Kidney glomerular epithelial cell (primary cell): ENCODE results near the gene USH1G.
A peak's percentile ranks its signal among the peaks of the same experiment; 100 is the strongest.
"Not testable (repeated sequence)": the region's sequence is repeated elsewhere in the genome, so short reads cannot be mapped to it uniquely, and the experiment has no call there.

Experiments used
- DNase-seq: peaks from one replicate; lab custom pipeline; 2025; lab: John Stamatoyannopoulos, UW

Gene USH1G

DNA sequence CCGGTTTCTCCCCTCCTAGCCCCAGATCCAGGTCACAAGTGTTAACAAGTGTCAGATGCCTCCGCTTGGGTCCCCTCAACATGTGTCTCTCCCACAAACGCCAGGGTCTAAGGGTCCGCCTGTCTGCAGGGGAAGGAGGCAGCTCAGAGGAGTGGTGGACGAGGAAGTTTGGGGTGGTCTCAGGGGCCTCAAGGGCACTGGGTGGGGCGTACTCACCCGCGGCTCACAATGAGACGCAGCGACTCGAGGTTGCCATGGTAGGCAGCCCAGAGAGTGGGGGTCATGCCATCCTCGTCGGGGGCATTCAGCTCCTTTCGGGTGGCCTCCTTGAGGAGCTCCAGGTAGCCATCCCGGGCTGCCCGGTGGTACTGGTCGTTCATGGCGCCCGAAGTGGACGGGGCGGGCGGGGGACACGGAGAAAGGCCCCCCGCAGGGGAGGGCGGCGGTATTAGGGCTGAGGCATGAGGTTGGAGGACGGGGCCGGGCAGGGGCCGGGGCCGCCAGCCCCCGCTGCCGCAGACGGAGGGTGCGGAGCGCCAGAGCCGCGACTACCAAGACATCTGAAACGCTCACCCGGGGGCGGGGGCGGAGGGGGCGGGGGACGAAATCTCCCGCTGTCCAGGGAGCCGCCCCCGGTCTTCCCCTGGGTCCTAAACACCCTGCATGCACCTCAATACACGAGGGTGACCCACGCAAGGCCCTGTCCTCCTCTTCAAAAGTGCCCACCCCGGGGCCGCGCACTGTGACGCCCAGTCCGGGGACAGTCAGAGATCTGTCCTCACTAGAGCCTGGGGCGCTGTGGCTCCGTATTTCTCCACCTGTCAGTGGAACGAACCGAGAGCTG lies at the start of gene USH1G:
Gene USH1G, minus strand, starts transcription at position 562 of the 844 bp plus-strand sequence. Its CDS starts 182 bp downstream, at position 380.
- no peak for DNase-seq

DNA sequence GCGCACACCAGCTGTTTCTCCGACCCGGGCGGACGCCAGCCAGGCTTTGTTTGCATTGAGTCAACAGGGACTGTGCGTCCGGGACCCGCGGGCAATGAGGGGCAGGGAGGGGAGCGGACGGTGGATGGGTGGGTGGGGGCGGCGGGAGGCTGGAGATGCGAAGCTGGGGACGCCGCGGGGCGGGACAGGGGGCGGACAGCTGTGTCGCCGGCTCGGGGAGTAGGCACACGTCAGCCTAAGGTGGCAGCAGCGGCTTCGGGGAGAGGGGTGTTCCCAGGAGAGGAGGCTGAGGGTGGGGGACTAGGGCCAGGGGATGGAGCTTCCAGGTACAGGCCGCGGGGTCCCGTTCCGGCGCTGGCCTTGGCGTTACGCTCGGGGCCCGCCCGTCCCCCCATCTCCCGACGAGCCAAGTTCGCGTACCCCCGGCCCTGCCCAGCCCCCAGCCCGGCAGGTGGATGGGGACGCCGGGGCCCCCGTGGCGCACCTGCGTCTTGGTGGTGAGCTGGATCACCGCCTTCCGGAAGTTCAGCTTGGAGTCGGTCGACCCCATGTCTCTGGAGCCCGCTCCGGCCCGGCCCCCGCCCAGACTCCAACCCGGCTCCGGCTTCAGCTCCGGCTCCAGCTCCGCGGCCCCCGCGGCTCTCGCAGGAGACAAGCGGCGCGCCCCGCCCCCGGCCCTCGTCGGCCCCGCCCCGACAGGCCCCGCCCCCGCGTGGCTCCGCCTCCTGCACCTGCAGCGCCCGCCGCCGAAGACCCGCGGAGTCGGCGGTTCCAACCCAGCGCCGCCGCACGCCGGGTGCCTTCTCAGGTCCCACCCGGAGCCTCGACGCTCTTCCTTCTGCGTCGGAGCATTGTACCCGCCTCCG lies 49.3 kb upstream of the USH1G start, which contains the start of gene HID1:
Gene HID1, minus strand, starts transcription at position 653 of the 866 bp plus-strand sequence. Its CDS starts 103 bp downstream, at position 550.
- DNase-seq, result no peak

DNA sequence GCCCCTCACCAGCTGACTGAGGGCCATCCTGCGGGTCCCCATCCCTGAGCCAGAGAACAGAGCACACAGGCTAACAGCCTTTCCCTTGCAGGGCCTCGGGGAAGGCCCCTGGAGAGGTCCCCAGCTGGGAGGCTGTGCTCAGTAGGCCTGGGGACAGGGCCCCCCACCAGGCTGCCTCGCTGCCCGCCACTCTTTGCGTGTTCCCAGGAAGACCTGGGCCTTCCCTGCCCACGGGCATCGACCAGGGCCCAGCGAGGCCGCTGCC lies 48.7 kb upstream of the USH1G start:
- no peak for DNase-seq

DNA sequence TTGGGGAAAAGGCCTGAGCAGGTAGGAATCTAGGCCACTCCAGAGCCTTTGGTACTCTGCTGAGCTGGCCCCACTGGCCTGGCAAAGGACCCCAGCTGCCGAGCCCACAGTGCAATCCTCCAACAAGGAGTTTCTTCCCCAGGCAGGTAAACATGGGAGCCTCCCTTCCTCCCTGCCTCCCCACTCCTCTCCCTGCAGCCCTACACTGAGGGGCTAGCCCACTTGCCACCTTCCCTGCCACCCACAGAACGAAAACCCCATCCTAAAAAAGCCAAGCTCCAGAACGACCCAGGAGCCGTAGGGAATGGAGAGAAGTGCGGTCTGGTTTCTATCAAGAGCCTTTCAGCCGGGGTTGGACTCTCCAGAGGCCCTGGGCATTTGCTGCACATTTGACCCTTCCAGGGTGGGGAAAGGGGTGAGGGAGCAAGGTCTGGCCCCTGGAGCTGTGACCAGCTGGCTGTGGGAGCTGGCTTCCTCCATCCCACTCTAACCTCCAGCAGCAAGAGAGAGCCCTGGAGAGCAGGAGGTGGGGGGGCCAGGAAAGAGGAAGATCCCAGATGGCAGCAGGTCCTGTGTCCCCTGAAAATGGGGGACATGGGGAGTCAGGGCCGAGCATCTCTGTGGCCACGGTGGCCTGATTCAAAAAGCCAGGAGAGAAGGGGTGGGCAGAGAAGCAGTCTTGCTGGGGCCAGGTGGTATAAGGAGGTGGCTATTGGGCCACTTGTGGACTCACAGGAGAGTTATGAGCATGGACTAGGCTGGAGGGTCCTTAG lies 48.2 kb upstream of the USH1G start:
- DNase-seq, result no peak

DNA sequence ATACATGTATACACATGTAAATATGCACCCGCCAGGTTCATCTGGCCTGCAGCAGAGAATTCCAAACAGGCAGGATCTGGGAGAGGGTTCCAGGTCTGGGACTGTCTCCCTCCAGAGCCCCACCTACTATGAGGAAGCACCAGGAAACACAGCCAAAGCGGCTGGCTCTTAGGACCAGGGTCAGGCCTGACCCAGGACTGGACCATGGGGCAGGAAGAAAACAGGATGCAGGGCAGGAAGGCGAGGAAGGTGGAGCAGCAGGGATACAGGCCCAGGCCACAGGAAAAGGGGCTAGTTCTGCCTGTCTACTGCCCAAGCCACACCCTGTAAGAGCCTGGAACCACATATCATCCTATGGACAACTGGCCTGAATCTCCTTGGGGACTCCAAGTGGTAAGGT lies 47.3 kb upstream of the USH1G start:
- DNase-seq, result no peak

DNA sequence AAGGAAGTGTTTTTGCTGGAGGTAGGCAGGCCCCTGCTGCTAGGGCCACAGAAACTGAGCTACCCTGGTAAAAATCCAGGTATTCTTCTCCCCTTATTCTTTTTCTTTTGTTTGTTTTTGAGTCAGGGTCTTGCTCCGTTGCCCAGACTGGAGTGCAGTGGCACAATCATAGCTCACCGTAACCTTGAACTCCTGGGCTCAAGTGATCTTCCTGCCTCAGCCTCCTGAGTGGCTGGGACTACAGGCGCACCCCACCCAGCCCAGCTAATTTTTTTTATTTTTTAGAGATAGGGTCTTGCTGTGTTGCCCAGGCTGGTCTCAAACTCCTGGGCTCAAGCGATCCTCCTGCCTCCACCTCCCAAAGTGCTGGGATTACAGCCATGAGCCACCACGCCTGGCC lies 46.4 kb upstream of the USH1G start:
- not testable (repeated sequence) for DNase-seq

DNA sequence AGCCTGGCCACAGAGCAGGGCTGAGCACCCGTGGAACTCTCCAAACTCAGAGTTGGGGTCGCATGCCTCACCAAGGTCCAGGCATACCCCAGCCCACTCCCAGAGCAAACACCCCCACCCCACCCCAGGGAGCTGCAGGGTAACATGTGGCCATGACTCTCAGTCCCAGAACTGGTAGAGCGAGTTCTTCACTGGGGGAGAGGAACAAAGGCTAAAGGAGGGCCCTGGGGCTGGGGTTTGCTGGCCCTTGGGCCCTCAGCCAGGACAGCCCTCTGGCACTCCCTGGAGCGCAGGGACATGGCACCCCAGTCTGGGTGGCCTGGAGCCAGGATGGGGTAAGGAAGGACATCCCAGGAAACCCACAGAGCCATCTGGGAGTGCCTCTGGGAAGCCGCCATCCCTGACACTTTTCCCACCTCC lies 45.3 kb upstream of the USH1G start:
- no peak for DNase-seq

DNA sequence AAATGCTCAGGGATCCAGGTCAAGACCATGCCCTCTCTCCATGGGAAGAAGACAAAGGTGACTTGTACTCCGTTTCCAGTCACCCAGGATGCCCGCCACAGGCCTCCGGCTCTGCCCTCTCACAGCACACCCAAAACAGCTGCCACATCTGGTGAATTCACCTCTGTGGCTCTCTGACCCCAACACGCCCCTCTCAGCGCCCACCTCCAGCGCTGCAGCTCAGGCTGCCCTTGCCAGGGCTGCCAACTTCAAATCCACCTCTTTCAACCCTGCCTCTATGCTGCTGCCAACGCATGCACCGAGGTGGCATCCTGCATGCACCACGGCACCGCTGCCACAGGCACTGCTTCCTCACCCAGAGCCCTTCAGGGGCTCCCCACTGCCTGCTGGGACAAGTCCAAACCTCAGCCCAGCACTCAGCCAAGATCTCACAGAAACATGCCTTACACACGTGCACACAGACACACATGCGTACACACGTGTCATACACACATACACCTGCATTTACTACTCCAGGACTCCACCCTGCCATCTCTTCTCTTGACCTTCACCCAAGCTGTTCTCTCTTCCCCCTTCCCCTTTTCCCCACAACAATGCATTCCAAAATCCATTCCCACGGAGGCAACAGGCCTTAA lies 42.0 kb upstream of the USH1G start:
- no peak for DNase-seq

DNA sequence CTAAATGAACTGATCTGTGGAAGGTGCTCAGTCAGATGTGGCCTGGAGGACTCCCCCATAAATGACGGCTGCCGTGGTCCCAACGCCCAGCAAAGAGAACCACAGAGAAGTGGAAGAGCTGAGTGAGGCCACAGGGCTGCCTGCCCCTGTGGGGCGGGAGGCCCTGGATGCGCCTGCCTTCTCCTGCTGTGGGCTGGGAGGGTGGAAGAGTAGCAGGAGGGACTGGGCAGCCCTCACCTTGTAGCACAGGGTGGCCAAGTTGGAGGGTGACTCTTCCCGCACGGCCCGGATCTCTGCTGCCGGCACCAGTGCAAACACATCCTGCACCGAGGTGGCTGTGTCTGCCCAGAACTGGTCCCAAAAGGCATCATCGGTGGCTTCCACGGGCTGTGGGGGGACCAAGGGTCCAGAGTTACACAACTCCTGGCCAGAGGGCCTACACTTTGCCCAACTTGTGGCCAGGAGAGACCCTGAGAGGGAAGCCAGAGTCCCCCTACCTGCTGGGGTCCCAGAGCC lies 41.2 kb upstream of the USH1G start:
- no peak for DNase-seq

DNA sequence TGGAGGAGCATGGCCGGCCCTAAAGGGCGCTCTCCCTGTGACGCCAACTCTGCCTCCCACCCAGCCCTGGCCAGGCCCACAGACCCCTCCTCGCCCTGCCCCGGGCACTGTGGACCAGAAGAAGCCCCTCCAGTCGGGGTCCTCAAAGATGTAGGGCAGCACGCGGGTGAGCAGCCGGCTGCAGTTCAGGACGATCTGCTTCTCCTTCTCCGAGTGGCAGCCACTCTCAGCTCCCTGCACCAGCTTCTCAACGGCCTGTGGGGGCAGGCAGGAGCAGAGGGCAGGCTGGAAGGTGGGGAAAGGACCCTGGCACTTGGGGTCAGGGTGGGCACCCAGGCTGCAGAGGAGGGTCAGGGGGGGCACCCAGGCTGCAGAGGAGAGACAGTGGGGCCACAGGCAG lies 40.6 kb upstream of the USH1G start:
- no peak for DNase-seq

DNA sequence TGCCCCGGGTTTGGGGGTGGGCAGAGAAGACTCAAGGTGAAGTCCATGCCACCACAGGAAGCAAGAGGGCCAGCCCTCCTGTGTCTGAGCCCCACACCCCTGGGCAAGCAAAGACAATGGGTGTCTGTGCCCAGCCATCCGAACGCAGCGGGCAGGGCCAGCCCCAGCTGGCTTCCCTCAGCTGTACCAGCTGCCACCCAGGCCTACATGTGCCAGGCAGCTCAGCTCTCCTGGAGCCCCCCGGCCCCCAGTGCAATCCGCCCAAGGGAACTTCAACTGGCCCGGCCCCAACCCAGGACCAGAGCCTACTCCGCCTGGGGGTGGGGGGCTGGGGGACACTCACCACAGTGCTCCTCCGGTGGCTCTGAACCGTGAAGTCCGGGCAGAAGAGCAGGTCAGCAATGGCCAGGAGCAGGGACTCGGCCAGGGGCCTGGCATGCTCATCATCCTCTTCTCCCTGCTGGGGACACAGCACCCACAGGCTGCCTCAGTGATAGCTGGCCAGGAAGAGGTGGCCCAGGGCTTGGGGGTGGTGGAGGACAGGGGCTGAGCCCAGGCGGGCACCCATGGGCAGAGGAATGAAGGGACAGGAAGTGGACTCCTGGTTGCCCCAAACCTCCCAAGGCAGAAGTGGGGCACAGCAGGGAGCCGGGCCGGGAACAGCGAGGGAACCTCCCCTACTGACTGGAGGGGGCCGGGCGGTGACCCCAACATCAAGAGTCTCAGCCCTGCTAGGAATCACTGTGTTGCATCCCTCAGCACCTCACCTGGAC lies 39.8 kb upstream of the USH1G start:
- DNase-seq, result no peak

DNA sequence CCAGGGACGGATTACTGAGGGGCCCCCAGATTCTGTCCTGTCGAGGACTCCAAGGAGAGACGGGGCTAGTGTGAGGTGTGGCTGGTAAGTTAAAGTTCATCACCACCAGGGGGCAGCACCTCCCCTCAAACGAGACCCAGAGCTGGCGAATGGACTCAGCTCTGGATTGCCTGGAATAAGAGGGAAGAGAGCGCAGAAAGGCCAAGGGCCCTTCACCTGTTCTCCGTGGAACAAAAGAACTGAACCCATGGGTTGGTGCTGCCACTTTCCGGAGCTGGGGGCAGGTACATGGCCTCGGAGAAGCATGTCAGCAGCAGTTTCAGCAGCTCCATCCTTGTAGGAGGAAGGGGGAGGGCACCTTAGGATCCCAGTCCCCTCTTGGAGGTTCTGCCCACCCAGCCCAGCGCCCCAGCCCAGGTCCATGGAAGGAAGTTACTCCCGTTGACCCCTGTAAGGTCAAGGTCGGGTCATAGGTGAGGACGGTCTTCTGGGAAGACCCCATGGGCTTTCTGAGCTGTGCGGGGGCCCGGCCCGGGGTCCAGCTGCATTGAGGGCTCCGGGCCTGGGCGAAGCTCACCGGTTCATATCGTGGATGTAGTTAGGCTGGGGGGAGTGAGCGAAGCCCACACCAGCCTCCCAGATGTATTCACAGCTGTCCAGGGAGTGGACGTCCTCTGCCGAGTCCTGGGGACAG lies 38.7 kb upstream of the USH1G start:
- peak; percentile 68 for DNase-seq

DNA sequence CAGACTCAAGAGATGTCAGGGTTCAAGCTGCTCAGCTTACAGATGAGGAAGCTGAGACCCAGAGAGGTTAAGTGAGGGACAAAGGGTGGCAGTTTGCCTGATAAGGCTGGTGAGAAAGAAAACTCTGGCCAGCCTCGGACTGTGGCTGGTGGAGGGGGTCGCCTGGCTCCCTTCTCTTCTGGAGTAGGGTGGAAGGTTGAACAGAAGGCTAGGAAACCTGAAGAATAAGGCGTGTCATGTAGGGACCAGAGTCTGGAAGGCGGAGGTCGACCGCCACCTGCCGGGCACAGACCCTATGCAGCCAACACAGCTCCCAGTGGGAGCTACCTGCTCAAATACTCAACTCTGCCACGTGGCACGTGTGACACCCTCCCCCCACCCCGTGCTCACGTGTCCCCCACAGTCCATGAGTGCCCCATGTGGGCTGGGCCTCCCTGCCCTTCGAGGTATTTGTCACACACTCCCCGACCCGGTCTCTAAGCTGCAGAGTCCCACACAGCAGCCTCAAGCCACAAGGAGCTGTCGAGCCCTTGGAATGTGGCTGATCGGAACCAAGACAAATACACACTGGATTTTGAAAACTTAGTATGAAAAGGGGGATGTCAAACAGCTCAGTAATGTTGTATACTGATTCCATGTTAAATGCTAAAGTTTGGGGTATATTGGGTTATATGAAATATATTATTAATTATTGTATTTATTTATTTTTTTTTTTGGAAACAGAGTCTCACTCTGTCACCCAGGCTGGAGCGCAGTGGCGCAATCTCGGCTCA lies 37.7 kb upstream of the USH1G start:
- peak; percentile 6 for DNase-seq

DNA sequence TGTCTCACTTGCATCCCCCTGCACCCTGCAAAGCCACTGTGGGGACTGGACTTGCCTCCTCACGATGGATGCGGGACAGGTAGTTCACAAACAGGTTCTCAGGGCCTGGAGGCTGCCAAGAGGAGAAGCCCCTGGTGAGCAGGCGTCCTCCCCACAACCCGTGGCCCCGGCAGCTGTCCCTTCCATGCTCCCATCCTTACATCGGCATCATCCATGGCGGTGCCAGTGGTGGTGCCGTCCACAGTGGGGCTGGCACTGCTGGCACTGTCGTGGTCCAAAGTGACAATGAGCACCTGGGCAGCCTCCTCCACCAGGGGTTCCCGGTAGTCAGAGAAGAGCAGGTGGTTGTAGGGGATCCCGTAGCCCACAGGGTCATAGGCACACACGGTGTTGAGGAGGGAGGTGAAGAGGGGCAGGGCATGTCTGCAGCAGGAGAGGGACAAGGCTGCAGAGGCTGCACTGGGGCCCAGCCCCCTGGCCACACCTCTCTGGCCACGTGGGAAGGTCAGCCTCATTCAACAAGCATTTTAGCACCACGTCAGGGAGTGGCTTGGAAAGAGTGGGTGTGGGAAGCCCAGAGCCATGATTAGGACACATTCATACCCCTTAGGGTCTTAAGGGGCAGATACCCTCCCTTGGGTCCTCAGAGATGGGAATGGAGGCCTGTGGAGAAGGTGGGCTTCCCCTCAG lies 36.9 kb upstream of the USH1G start:
- DNase-seq, result no peak

DNA sequence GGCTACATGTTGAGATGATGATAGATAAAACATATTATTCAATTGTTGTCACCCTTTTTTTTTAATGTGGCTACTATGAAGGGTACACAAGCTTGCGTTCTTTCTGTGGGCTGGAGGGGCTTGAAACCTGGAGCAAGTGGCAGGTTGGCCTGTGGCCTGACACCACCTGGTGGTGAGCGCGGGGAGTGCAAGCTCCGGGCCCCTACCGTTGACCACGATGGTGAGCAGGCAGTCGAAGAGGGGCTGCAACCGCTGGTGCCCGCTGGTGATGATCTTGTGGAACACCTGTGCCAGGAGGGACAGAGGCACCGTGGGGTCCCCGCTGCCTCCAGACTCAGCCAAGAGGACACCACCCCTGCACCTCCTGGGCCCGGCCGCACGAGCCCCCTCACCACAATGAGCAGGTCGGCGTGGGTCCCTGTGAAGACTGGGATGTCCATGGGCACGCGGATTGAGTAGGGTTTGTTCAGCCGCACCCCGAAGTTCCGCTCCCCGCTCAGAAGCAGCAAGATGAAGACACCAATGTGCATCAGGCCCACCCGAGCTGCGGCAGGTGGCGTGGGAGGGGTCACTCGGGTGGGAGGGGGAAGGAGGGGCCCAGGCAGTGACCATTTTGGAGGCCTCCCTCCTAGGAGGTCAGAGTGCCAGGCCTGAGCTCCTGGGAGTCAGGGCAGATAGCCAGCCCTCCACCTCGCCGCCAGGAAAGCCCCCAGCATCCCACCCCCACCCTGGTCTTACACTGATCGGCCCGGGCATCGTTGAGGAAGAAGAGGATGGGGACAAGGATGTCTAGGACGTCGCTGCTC lies 35.1 kb upstream of the USH1G start:
- DNase-seq, result peak; percentile 4

DNA sequence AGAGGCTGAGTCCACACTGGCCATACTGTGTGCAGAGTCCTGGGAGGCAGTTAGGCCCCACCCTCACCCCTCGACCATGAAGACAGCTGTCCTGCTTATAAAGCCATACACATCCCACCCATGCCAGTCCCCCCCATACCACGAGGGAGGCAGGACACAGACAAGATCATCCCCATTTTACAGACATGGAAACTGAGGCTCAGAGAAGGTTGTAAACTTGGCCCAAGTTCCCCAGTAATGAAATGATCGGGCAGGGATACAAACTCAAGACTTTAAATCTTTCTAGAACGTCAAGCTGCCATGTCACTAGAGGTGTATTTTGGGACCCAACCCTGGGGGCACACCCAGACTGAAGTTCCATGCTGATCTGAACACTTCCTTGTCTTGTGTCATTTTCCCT lies 33.0 kb upstream of the USH1G start:
- no peak for DNase-seq

DNA sequence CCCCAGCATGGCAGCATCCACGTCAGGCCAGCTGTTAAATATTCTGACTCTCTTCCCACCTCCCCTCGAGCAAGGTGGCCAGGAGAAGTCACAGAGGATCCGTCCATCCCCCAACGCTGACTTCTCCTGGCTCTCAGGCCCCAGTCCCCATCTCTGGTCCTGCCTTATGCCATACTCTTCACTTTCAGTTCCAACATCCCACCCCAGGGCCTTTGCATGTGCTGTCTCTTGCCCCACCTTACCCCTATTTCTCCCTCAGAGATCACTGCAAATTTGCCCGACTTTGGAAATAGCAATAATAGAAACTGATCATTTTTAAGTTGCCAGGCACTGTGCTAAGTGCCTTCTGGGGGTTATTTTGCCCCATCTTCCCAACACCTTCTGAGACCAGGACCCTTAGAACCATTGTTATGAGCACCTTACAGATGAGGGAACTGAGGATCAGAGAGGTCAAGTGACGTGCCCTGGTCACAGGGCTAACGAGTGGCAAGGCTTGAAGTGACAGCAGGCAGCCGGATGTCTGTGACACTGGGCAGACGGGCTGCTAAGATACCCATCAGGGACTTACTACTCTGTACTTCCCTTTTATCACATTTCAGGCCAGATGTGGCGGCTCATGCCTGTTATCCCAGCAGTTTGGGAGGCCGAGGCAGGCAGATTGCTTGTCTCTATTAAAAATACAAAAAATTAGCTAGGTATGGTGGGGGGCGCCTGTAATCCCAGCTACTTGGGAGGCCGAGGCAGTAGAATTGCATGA lies 31.8 kb upstream of the USH1G start:
- no peak for DNase-seq
